ENCODE results near the gene WIPF1.

The WIPF1 gene

GRCh38 chr2:174597345-174598047 lies at the start of gene WIPF1:
WIPF1 (minus strand) TSS chr2:174597804; CDS start chr2:174585573, 12,231 bp downstream.
- peak in 3 of 4 experiments; percentile 6 to 24 (median 7) for DNase-seq

DNA sequence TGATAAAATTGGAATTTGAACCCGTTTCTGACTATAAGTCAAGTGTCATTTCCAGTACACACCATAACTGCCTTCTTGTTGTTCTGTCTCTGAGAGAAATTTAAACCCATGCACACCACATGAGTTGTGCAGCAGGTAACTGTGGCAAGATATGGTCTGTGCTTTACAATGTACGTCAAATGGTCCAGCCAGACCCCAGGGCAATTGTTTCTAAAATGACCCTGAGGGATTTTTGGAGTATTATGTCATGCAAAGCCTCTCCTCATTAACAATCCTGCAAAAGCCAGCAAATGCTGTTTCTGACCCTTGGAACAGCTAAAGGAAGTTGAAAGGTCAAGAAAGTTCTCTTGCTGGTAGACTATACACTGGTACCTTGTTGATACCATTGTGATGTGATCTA lies 47.7 kb upstream of the WIPF1 start:
- DNase-seq = no peak

- no peak for DNase-seq
Measured at GRCh38 chr2:174644406-174644805, 46.8 kb upstream of the WIPF1 start.

GRCh38 chr2:174643356-174643755 lies 45.8 kb upstream of the WIPF1 start:
- no peak for DNase-seq

- DNase-seq = no peak
Measured at GRCh38 chr2:174641168-174641567, 43.6 kb upstream of the WIPF1 start.

- DNase-seq = no peak
Measured at GRCh38 chr2:174636987-174637386, 39.4 kb upstream of the WIPF1 start.

- no peak for DNase-seq
Measured at GRCh38 chr2:174635776-174636404, 38.3 kb upstream of the WIPF1 start.

DNA sequence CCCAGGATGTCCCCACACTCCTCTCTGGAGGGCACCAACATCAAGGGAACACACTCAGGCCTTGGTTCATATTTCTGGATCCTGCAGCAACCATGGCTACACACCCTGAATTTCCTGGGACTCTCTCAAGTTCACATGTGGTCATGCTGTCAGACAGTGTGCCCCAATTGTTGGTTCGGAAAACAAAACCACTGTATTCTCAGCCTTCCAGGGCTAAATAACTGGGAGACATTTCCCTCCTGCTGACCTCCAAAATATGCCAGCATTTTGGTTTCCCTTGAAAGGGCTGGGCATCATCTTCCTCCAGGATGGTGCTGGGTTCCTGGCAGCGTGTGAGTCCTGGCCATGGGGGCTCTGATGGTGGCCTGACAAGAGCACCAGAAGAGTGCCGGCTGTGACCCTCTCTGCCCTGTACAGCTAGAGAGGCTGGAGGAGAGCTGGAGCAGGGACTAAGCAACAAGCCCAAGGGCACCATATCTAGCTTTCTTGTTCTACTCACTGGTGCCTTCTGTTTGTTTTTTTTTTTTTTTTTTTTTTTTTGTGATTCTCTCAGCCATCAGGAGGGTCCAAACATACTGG lies 37.5 kb upstream of the WIPF1 start:
- no peak for DNase-seq

GRCh38 chr2:174634130-174635014 lies 36.8 kb upstream of the WIPF1 start:
- DNase-seq = peak in 3 of 4 experiments; percentile 13 to 23 (median 14)

DNA sequence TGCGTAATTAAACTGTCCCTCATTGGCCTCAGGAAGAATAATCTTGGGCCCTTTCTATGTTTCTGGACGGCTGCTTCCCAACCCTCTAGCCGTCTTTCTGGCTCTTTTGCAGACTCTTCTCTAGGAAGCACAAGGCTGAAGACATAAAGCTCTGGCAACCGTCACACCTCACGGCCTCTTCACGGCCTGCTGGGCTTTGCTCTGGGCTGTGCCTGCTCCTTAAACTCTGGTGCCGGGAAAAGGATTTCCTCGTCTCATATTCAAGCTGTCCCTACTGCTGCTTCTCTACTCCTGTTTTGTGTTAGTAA lies 36.0 kb upstream of the WIPF1 start:
- DNase-seq = no peak

- DNase-seq = no peak
Measured at GRCh38 chr2:174632841-174633622, 35.4 kb upstream of the WIPF1 start.

DNA sequence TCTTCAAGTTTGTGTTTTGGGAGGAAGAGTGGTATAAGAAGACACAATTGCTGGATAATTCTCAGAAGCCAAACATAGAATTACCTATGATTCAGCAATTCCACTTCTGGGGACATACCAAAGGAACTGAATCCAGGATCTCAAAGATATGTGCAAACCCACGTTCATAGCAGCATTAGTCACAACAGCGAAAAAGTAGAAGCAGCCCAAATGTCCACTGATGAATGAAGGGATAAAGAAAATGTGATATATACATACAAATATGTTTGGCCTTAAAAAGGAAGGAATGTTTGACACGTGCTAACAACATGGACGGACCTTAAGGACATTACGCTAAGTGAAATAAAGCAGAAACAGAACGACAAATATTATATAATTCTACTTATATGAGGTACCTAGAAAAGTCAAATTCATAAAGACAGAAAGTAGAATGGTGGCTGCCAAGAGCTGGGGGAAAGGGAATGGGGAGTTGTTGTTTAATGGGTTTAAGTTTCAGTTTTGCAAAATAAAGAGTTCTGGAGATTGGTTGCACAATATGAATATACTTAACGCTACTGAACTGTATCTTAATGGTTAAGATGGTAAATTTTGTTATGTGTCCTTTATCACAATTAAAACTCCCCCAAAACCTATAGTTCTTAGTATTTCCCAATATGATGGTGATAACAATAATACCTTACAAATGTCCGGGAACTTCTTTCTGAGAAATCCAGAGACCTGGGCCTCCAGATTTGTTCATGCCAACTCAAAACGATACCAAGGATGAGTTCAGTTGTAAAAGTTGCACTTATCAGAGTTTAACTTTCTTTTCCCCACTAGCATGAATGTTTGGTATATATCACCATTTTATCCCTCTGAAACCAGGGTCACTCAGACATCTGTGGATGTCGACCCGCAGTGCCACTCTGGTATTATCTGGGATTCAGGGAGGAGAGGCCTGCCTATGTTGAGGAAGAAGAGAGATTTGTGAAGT lies 33.7 kb upstream of the WIPF1 start:
- DNase-seq = no peak

DNA sequence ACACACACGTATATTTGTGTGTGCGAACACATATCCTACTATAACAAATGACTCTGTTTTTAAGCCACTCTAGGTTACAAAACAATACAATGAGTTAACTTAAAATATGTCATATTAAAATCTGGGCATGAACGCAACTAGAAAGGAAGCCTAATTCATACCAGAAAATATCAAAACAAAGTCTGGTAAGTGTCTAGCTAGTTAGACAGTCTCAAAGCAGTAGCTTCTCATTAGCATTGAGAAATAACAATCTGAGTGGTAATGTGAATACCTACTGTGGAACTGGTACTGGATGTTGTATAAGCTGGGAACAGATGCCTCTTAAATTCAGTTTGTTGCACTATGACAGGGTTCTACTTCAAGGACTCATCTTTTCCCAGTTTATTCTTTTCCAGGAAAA lies 32.5 kb upstream of the WIPF1 start:
- DNase-seq = no peak

DNA sequence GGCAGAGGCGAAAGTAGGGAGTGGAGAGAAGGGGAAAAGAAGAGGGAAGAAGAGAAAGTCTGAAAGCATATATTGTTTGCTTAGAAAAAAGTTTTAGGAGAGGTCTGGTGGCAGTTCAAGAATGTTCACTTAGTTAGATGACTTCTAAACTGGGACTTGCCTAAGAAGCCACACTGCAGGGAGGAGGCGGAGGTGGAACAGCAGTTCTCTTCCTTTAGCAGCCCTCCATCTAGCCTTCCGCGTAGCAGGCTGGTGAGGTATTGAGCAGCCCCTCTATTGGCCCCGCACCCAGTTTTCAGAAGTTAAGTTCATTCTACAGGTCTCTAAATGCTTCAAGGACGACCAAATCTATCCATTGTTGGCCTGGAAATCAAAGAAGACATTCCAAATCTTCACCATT lies 31.9 kb upstream of the WIPF1 start:
- no peak for DNase-seq

GRCh38 chr2:174628528-174629169 lies 31.0 kb upstream of the WIPF1 start:
- DNase-seq = no peak

GRCh38 chr2:174627216-174627615 lies 29.6 kb upstream of the WIPF1 start:
- no peak for DNase-seq

GRCh38 chr2:174624895-174625430 lies 27.4 kb upstream of the WIPF1 start:
- DNase-seq = no peak

- no peak for DNase-seq
Measured at GRCh38 chr2:174623690-174624089, 26.1 kb upstream of the WIPF1 start.

DNA sequence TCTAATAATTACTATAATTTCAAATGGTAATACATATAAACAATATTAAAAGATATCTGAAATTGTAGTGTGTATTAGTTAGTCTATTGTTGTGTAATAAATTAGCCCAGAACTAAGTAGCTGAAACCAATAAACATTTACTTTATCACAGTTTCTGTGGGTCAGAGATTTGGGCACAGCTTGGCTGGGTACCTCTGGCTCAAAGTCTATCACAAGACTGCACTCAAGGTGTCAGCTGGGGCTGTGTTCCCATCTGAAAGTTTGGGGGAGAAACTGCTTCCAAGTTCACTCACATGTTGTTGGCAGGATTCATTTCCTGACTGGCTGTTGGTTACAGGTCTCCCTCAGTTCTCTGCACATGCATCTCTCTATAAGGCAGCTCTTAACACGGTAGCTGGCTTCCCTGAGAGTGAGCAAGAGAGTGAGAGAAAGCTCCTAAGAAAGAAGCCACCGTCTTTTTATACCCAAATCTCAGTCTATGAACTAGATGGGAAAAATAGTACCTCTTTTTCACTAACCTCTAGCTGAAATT lies 25.6 kb upstream of the WIPF1 start:
- DNase-seq = no peak

GRCh38 chr2:174621323-174621722 lies 23.7 kb upstream of the WIPF1 start:
- no peak for DNase-seq
